Adrenal gland (tissue), 5 donors: ENCODE results near the gene ASAH2.

Experiments
- POLR2A ChIP-seq, 2 donors: fragments of 450-650 bp; IDR thresholded peaks; one replicate each; pipeline ENCODE4 v1.6.1; 2017; ENCODE audit warnings: antibody characterized with exemption in 2 of 2, mild to moderate bottlenecking in 2 of 2, moderate library complexity in 1 of 2
- TF ChIP-seq, protein P1 (sequence below), 6 experiments: fragments of 450-650 bp in 4 of 6; fragments of 200-600 bp in 2 of 6; sonication (generic) in 1 of 6; IDR thresholded peaks; 1 replicate in 5 of 6; 2 replicates in 1 of 6; pipeline versions ENCODE4 v1.5.1 to v1.8.0; 2016 to 2021; ENCODE audit warnings: antibody characterized with exemption in 6 of 6, mild to moderate bottlenecking in 2 of 6, moderate library complexity in 1 of 6
- donor health status: DM: no; HTN: no; CAD: no.

DNA sequence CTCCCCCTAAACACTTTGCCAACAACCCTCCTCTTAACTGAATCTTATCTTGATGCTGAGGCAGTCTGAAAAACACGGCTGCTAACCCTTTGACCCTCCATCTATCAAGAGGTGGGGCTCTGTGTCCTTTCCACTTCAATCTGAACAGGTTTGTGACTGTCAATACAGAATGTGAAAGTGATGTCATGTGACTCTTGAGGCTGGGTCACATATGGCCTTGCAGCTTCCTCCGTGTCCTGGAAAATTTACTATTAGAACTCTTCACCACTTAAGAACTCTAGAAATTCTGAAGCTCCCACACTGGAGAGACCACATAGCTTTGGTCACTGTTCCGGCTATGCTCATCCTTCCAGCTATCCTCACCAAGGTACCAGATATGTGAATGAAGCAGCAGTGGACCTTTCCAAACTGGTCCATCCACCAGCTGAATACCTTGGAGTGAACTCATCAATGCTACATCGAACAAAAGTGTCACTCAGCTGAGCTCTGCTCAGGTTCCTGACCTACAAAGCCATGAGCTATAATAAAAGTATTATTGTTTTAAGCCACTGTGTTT lies 30.7 kb upstream of the ASAH2 start:
- TF ChIP-seq, protein P1, sequence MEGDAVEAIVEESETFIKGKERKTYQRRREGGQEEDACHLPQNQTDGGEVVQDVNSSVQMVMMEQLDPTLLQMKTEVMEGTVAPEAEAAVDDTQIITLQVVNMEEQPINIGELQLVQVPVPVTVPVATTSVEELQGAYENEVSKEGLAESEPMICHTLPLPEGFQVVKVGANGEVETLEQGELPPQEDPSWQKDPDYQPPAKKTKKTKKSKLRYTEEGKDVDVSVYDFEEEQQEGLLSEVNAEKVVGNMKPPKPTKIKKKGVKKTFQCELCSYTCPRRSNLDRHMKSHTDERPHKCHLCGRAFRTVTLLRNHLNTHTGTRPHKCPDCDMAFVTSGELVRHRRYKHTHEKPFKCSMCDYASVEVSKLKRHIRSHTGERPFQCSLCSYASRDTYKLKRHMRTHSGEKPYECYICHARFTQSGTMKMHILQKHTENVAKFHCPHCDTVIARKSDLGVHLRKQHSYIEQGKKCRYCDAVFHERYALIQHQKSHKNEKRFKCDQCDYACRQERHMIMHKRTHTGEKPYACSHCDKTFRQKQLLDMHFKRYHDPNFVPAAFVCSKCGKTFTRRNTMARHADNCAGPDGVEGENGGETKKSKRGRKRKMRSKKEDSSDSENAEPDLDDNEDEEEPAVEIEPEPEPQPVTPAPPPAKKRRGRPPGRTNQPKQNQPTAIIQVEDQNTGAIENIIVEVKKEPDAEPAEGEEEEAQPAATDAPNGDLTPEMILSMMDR (IDR thresholded peaks at IDR 0.05) = no peak
- TF ChIP-seq POLR2A (IDR thresholded peaks at IDR 0.05) = no peak
